ENCODE data around the gene DCST2.

DNA sequence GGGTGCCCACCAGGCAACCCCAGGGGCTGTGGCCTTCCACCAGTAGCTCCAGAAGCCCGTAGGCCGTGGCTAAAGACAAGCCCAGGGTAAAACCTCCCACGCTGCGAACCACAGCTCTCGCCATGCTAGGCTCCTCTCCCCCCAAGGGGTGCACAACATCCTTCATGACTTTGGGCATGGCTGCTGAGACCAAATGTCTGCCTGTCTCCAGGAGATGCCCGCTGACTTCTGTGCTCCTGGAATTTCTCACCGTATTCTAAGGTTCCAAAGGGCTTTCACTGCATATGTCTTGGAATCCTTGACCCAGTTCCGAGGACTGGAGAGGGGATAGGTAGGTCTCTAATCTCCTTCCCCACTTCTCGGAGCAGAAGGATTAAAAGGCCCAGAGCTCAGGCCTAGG lies at the start of gene DCST2, which contains the start of gene DCST1:
- TF ChIP-seq, protein P1, sequence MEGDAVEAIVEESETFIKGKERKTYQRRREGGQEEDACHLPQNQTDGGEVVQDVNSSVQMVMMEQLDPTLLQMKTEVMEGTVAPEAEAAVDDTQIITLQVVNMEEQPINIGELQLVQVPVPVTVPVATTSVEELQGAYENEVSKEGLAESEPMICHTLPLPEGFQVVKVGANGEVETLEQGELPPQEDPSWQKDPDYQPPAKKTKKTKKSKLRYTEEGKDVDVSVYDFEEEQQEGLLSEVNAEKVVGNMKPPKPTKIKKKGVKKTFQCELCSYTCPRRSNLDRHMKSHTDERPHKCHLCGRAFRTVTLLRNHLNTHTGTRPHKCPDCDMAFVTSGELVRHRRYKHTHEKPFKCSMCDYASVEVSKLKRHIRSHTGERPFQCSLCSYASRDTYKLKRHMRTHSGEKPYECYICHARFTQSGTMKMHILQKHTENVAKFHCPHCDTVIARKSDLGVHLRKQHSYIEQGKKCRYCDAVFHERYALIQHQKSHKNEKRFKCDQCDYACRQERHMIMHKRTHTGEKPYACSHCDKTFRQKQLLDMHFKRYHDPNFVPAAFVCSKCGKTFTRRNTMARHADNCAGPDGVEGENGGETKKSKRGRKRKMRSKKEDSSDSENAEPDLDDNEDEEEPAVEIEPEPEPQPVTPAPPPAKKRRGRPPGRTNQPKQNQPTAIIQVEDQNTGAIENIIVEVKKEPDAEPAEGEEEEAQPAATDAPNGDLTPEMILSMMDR (conservative IDR thresholded peaks at IDR 0.05; ENCODE audit: low read length), result no peak
- TF ChIP-seq EZH2phosphoT487 (IDR thresholded peaks at IDR 0.05; ENCODE audit: borderline replicate concordance), result no peak
